BJ (cell line): Measurements from ENCODE around the gene ELF3. TPM values are rescaled to one million over a fixed set of nuclear protein-coding genes. Genes with fewer than 3 reads are reported as not detected.
"Not testable (repeated sequence)": the region's sequence is repeated elsewhere in the genome, so short reads cannot be mapped to it uniquely, and the experiment has no call there.

Source experiments
- CTCF ChIA-PET: fragments of 350-600 bp; formaldehyde crosslinking; extraction: SDS; loops from one replicate; lab custom pipeline; 2021; ENCODE audit warnings: antibody characterized with exemption, inconsistent platforms; lab: Yijun Ruan, JAX
- POLR2A ChIA-PET: fragments of 300-600 bp; sonication (Branson Sonifier 250); formaldehyde crosslinking; extraction: SDS; loops from one replicate; lab custom pipeline; 2021; ENCODE audit warnings: antibody characterized with exemption; lab: Charles Lee
- DNase-seq: peaks from one replicate; pipeline ENCODE4 v3.0.0-alpha.2; 2011; ENCODE audit warnings: low read depth
- H3K27me3 ChIP-seq: 2 replicates; pipeline ENCODE4 v1.6.0; 2011; ENCODE audit warnings: low read length; ENCODE audit not compliant: control insufficient read depth, insufficient read depth
- H3K36me3 ChIP-seq: 2 replicates; pipeline ENCODE4 v1.5.1; 2011; ENCODE audit warnings: low read length; ENCODE audit not compliant: control insufficient read depth, insufficient read depth
- H3K4me3 ChIP-seq: 2 replicates; pipeline ENCODE4 v1.5.1; 2011; ENCODE audit warnings: low read depth, mild to moderate bottlenecking, control low read depth, low read length
- CTCF ChIP-seq: IDR thresholded peaks from 2 replicates; pipeline ENCODE4 v1.5.1; 2011; ENCODE audit warnings: low read depth, mild to moderate bottlenecking, control low read depth, inconsistent platforms, low read length, moderate library complexity; ENCODE audit not compliant: insufficient read depth
- polyA plus RNA-seq: library from polyadenylated mRNA; depleted of rRNA; stranded (reverse); fragments of >200 nt; gene quantifications from 2 replicates; pipeline ENCODE4 v1.2.3, GENCODE V29; 2011; rRNA removed
- small RNA-seq: library from RNA; depleted of rRNA; stranded (forward); fragments of <200 nt; gene quantifications from one replicate; pipeline ENCODE3, GENCODE V24; 2012; ENCODE audit warnings: low replicate concordance, low read depth; ENCODE audit not compliant: insufficient read length

Gene ELF3
- polyA plus RNA-seq, 1 experiment: 0.21 TPM

- no peaks in the 10 kb centered on the region for H3K36me3 ChIP-seq
- no peak for DNase-seq
- POLR2A ChIA-PET: no interaction called here
- H3K4me3 ChIP-seq: no peak overlapping the region
- peaks cover 3% of the 10 kb centered on the region for H3K27me3 ChIP-seq
- no peak for TF ChIP-seq CTCF
- CTCF ChIA-PET: no interaction called here
These were observed 52.7 kb downstream of the ELF3 start for GRCh38 chr1:202063093-202063492.

GRCh38 chr1:202064889-202065312 is 54.5 kb downstream of the ELF3 start:
- H3K4me3 ChIP-seq, POLR2A ChIA-PET, CTCF ChIA-PET, DNase-seq, H3K36me3 ChIP-seq, H3K27me3 ChIP-seq: not testable (repeated sequence)

Small RNA genes lying within 50 kb of the gene (small RNA-seq; reads per million reads assigned to genes)
- gene AL691482.1 (not detected), gene AL691482.2 (not detected), gene MIR6740 (not detected), gene RF00156 (not detected)

Other genes starting within 250 kb of the ELF3 start
- 48.2 and 49.5 TPM in 2 replicates for gene IPO9, start 181.4 kb upstream of the ELF3 start, polyA plus RNA-seq
- 36.9 and 72.6 TPM in 2 replicates for gene SHISA4, start 121.7 kb upstream of the ELF3 start, polyA plus RNA-seq
- gene LMOD1, start 64.0 kb upstream of the ELF3 start, polyA plus RNA-seq: 67.8 and 112 TPM in 2 replicates
- 54.6 and 87.5 TPM in 2 replicates for gene TIMM17A, start 55.1 kb upstream of the ELF3 start, polyA plus RNA-seq
- 42.6 and 51.5 TPM in 2 replicates for gene RNPEP, start 27.9 kb upstream of the ELF3 start, polyA plus RNA-seq
- not detected in 2 replicates for gene GPR37L1, start 112.3 kb downstream of the ELF3 start, polyA plus RNA-seq
- 54.5 and 76.6 TPM in 2 replicates for gene ARL8A, start 134.2 kb downstream of the ELF3 start, polyA plus RNA-seq
- not detected in 2 replicates for gene PTPN7, start 150.0 kb downstream of the ELF3 start, polyA plus RNA-seq
- gene LGR6, start 183.2 kb downstream of the ELF3 start, polyA plus RNA-seq: not detected in 2 replicates